GM13977 (cell line): ENCODE data around the gene HEMGN.
A peak's percentile ranks its signal among the peaks of the same experiment; 100 is the strongest.

ENCODE experiments used
- DNase-seq: peaks from one replicate; pipeline ENCODE4 v3.0.0; 2012; ENCODE audit warnings: low spot score
- in situ Hi-C: fragments of 300-500 bp; cut with MboI; formaldehyde crosslinking; loops from one replicate; pipeline ENCODE4 v1.12.0; 2022; ENCODE audit warnings: low sequenced_read_pairs, low pct_unique_long_range_greater_than_20kb, mixed read lengths, inconsistent platforms; ENCODE audit not compliant: unreplicated experiment
- TF ChIP-seq, protein P1 (sequence below): IDR thresholded peaks from 2 replicates; pipeline ENCODE4 v1.5.1; 2012; ENCODE audit warnings: mild to moderate bottlenecking, control low read depth; ENCODE audit not compliant: insufficient read depth; ENCODE audit errors: extremely low read depth, missing control alignments

The HEMGN gene

DNA sequence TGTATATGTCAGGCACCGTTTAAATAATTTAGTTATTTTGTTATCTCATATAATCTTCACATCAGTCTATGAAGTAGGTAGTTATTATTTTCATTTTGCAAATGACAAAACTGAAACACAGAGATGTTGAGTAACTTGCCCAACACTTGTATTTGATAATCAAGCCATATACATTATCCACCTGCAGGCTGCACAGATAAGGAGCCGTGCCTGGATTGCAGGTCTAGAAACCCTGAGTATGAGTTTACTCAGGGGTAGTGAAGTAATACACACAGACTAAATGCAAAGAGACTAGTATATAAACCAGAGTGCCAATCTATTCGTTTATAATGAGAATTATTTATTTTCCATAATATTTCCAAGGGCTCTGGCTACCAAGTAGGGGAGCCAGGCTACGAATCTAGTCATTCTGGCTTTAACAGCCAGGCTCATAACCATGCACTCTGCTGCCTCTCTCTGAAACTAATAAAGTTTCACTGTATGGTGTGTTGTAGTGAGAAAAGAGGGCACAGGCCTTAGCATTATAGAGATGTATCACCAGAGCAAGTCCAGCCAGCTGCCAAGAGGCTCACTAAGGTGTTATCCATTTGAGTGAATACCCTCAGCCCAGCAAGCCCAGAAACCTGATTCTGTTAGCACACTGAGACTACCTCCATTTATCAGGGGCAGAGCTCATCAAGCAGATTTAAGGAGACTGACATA, 4.5 kb downstream of the HEMGN start:
- in situ Hi-C loops, result loop anchor here (25.0 kb wide), 1 partner anchor 329 kb away; the partner anchor contains the start of gene TBC1D2
- TF ChIP-seq, protein P1, sequence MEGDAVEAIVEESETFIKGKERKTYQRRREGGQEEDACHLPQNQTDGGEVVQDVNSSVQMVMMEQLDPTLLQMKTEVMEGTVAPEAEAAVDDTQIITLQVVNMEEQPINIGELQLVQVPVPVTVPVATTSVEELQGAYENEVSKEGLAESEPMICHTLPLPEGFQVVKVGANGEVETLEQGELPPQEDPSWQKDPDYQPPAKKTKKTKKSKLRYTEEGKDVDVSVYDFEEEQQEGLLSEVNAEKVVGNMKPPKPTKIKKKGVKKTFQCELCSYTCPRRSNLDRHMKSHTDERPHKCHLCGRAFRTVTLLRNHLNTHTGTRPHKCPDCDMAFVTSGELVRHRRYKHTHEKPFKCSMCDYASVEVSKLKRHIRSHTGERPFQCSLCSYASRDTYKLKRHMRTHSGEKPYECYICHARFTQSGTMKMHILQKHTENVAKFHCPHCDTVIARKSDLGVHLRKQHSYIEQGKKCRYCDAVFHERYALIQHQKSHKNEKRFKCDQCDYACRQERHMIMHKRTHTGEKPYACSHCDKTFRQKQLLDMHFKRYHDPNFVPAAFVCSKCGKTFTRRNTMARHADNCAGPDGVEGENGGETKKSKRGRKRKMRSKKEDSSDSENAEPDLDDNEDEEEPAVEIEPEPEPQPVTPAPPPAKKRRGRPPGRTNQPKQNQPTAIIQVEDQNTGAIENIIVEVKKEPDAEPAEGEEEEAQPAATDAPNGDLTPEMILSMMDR, result no peak
- DNase-seq, result no peak

DNA sequence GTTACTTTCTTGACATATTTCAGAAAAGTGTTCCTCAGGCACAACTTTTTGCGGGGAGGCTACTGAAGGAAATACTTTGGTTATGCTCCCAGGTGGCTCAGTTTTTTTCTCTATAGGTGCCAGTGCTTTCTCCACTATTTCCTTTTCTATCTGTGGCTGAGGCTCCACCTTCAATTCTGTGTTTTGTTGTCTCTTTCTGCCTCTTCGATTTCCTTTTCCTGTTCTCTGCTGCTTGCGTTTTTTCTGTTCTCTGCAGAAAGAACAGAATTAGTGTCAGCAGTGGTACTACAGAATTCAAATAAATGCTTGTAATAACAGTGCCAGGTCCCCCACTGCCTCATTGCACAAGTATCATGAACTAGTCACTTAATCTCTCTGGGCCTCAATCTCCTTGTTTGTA, 7.0 kb downstream of the HEMGN start:
- in situ Hi-C loops, result loop anchor here (25.0 kb wide), 1 partner anchor 331 kb away; the partner anchor contains the start of gene TBC1D2
- no peak for DNase-seq
- TF ChIP-seq, protein P1, result no peak

- TF ChIP-seq, protein P1, result no peak
- in situ Hi-C loops, result loop anchor here (25.0 kb wide), 1 partner anchor 333 kb away; the partner anchor contains the start of gene TBC1D2
- no peak for DNase-seq
Observed at GRCh38 chr9:97928986-97929604, 8.9 kb downstream of the HEMGN start.

DNA sequence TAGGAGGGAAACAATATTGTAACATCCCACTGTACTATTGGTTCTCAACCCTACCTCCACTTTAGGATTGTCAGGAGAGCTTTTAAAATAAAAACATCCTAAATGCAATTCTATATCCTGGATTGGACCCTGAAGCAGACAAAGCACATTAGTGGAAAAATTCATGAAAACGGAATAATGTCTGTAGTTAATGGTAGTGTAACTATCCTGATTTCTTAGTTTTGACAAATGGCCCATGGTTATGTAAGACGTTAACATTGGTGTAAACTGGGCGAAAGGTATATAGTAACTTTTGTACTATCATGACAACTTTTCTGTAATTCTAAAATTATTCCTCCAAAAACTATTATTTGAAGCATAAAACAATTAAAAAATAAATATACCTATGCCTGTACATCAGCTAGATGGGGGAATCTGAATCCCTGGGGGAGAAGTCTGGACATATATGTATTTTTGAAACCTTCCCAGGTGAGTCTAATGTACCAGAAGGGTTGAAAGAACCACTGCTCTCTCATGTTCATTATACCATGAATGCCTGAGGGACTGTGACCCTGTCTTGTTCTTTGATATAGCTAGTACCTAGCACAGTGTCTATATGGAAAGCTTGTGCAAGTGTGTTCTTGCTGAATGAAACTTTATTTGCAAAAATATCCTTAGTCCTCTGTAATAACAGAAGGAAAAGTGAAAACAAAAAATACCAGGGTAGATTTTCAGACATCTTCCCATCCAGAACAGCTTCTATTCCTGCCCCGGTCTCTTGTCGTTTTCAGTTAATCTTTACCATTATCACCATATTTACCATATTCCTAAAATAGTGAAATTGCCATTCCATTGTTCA, 12.3 kb downstream of the HEMGN start:
- in situ Hi-C loops, result loop anchor here (25.0 kb wide), 1 partner anchor 337 kb away; the partner anchor contains the start of gene TBC1D2
- DNase-seq, result no peak
- TF ChIP-seq, protein P1, result no peak

DNA sequence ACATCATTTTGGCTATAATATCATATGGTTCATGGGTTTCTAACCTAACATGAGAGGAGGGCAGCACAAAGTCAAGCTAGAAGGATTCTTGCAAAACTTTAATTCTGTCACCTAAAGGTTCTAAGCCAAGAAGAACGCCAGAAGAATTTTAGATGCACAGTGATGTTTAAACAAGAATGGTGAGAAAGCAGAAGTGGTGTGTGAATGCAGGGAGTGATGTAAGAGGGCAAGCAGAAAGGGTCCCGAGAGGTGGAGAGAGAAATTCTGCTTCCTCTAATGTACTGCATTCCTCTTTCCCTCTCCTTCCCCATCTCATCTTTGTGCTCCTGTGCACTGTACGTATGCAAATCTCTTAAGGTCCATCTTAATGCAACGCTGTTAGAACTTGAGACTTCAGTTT, 13.6 kb downstream of the HEMGN start:
- in situ Hi-C loops, result no loop called here
- DNase-seq, result no peak
- TF ChIP-seq, protein P1, result no peak

- in situ Hi-C loops, result no loop called here
- TF ChIP-seq, protein P1, result peak; percentile 62
Observed at GRCh38 chr9:97923529-97924108, 14.4 kb downstream of the HEMGN start.

More at GRCh38 chr9:97923529-97924108, 14.4 kb downstream of the HEMGN start:
- peak; percentile 57 for DNase-seq
